Esophagus muscularis mucosa (tissue), 4 donors: ENCODE measurements around the gene PFDN5. TPM values are rescaled to one million over a fixed set of nuclear protein-coding genes. Genes with fewer than 3 reads are reported as not detected.

Experiments
- DNase-seq: peaks from one replicate; pipeline ENCODE4 v3.0.0-alpha.2; 2017; ENCODE audit errors: extremely low spot score
- H3K27ac ChIP-seq, 4 donors: fragments of 200-600 bp; sonication (generic); replicated peaks in 1 of 4; 1 replicate in 3 of 4; 2 replicates in 1 of 4; pipeline ENCODE4 v1.5.1; 2016 to 2019; ENCODE audit warnings: mild to moderate bottlenecking in 1 of 4
- H3K27me3 ChIP-seq, 4 donors: fragments of 200-600 bp; sonication (generic); one replicate each; pipeline versions ENCODE4 v1.5.1 to v1.6.0; 2016 to 2019
- H3K36me3 ChIP-seq, 4 donors: fragments of 200-600 bp; sonication (generic); one replicate each; pipeline ENCODE4 v1.5.1; 2016 to 2019
- H3K4me1 ChIP-seq, 4 donors: fragments of 200-600 bp; sonication (generic); one replicate each; pipeline ENCODE4 v1.5.1; 2016 to 2019
- H3K4me3 ChIP-seq, 4 donors: fragments of 200-600 bp; sonication (generic); 1 replicate in 2 of 4; 2 replicates in 2 of 4; pipeline ENCODE4 v1.5.1; 2016 to 2019; ENCODE audit warnings: mild to moderate bottlenecking in 4 of 4, moderate library complexity in 1 of 4
- H3K9me3 ChIP-seq, 4 donors: fragments of 200-600 bp; sonication (generic); 1 replicate in 3 of 4; 2 replicates in 1 of 4; pipeline ENCODE4 v1.5.1; 2016 to 2019
- EP300 ChIP-seq: sonication (generic); formaldehyde crosslinking; IDR thresholded peaks from one replicate; pipeline ENCODE4 v1.6.1; 2017; ENCODE audit warnings: antibody characterized with exemption
- POLR2A ChIP-seq: fragments of 450-650 bp; IDR thresholded peaks from one replicate; pipeline ENCODE4 v1.6.1; 2017; ENCODE audit warnings: antibody characterized with exemption, moderate library complexity, mild to moderate bottlenecking, low read depth
- POLR2AphosphoS5 ChIP-seq, 2 donors: sonication (generic); formaldehyde crosslinking; IDR thresholded peaks; one replicate each; pipeline ENCODE4 v1.6.1; 2017; ENCODE audit warnings: antibody characterized with exemption in 2 of 2
- WGBS: methylation state at CpG from one replicate; pipeline ENCODE4 v1.1.5; 2018; 5-methylcytosine and 5-hydroxymethylcytosine counted together
- intact Hi-C: fragments of 100-400 bp; cut with DNase I; formaldehyde crosslinking; loops from one replicate; pipeline ENCODE4 v1.15.1; 2023
- total RNA-seq, 4 donors: library from RNA; depleted of rRNA; stranded (reverse); fragments of >200 nt; gene quantifications; one replicate each; pipeline versions ENCODE4 v1.1.0 to v1.2.1, GENCODE V29; 2016
- TF ChIP-seq, protein P1 (sequence below), 3 experiments: fragments of 200-600 bp in 2 of 3; fragments of 450-650 bp in 1 of 3; sonication (generic) in 2 of 3; IDR thresholded peaks; one replicate each; pipeline ENCODE4 v1.5.1; 2017 to 2019; ENCODE audit warnings: antibody characterized with exemption in 3 of 3, mild to moderate bottlenecking in 2 of 3, moderate library complexity in 1 of 3

The PFDN5 gene
- total RNA-seq, 4 donors from 2014 or later = 446 to 812 (median 631) TPM

GRCh38 chr12:53338916-53339315, 43.6 kb downstream of the PFDN5 start:
- Histone ChIP-seq H3K27me3 (peaks cover 0 to 53% (median 14%) of the 10 kb centered on the region in 4 donors), H3K27ac (no peak overlapping the region), H3K4me3 (no peak overlapping the region), H3K4me1 (peaks cover 0 to 2% (median 0%) of the 10 kb centered on the region in 4 donors), H3K36me3 (no peaks in the 10 kb centered on the region), H3K9me3 (no peaks in the 10 kb centered on the region)
- no peak for DNase-seq
- WGBS = 66% methylated on average over 4 of the region's 6 CpGs
- intact Hi-C loops = no loop called here
- TF ChIP-seq EP300 (no peak), POLR2AphosphoS5 (IDR thresholded peaks at IDR 0.05) (no peak), POLR2A (no peak)
- TF ChIP-seq, protein P1, sequence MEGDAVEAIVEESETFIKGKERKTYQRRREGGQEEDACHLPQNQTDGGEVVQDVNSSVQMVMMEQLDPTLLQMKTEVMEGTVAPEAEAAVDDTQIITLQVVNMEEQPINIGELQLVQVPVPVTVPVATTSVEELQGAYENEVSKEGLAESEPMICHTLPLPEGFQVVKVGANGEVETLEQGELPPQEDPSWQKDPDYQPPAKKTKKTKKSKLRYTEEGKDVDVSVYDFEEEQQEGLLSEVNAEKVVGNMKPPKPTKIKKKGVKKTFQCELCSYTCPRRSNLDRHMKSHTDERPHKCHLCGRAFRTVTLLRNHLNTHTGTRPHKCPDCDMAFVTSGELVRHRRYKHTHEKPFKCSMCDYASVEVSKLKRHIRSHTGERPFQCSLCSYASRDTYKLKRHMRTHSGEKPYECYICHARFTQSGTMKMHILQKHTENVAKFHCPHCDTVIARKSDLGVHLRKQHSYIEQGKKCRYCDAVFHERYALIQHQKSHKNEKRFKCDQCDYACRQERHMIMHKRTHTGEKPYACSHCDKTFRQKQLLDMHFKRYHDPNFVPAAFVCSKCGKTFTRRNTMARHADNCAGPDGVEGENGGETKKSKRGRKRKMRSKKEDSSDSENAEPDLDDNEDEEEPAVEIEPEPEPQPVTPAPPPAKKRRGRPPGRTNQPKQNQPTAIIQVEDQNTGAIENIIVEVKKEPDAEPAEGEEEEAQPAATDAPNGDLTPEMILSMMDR (IDR thresholded peaks at IDR 0.05) = no peak

GRCh38 chr12:53340398-53340797, 45.1 kb downstream of the PFDN5 start:
- DNase-seq = no peak
- Histone ChIP-seq H3K27me3 (peaks cover 0 to 38% (median 14%) of the 10 kb centered on the region in 4 donors), H3K27ac (no peak overlapping the region), H3K4me3 (no peak overlapping the region), H3K4me1 (peaks cover 6 to 16% (median 9%) of the 10 kb centered on the region in 4 donors), H3K36me3 (no peaks in the 10 kb centered on the region), H3K9me3 (no peaks in the 10 kb centered on the region)
- TF ChIP-seq EP300 (no peak), POLR2A (no peak), POLR2AphosphoS5 (IDR thresholded peaks at IDR 0.05) (no peak)
- TF ChIP-seq, protein P1 (IDR thresholded peaks at IDR 0.05) = no peak
- 75% methylated on average over 9 of the region's 9 CpGs for WGBS
- intact Hi-C loops = no loop called here

DNA sequence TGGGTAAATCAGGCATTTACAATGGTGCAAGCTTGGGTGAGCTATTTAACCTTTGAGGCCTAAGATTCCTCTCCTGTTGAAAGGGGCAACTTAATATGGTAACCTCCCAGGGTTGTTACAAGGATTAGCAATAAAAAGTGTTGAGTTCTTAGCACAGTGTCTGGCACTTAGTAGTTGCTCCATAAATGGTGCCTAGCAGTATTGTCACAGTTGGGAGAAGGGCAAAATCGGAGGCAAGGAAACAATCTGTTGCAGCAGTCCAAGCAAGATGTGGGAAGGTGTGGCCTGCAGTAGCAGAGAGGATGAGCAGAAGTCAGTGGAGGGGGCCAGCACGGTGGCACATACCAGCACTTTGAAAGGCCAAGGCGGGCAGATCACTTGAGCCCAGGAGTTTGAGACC, 48.1 kb downstream of the PFDN5 start:
- Histone ChIP-seq H3K4me1 (peaks cover 11 to 23% (median 18%) of the 10 kb centered on the region in 4 donors), H3K4me3 (no peak overlapping the region), H3K36me3 (no peaks in the 10 kb centered on the region), H3K9me3 (no peaks in the 10 kb centered on the region), H3K27ac (no peak overlapping the region), H3K27me3 (peaks cover 0 to 7% (median 2%) of the 10 kb centered on the region in 4 donors)
- DNase-seq = no peak
- WGBS = 64% methylated on average over 3 of the region's 3 CpGs
- intact Hi-C loops = no loop called here
- TF ChIP-seq POLR2AphosphoS5 (IDR thresholded peaks at IDR 0.05) (no peak), POLR2A (no peak), EP300 (no peak)
- TF ChIP-seq, protein P1 (IDR thresholded peaks at IDR 0.05) = no peak

GRCh38 chr12:53343969-53344368, 48.6 kb downstream of the PFDN5 start:
- Histone ChIP-seq H3K4me3 (peak overlapping the region in 3 of 4 donors; percentile 74 to 86 (median 81)), H3K27ac (peak overlapping the region in 3 of 4 donors; percentile 79 to 93 (median 83)), H3K4me1 (peaks cover 11 to 23% (median 18%) of the 10 kb centered on the region in 4 donors), H3K27me3 (peaks cover 0 to 2% (median 0%) of the 10 kb centered on the region in 4 donors), H3K36me3 (no peaks in the 10 kb centered on the region), H3K9me3 (no peaks in the 10 kb centered on the region)
- WGBS = 98% methylated on average over 4 of the region's 4 CpGs
- DNase-seq = no peak
- intact Hi-C loops = loop anchor here (2.0 kb wide), 1 partner anchor 17 kb away; no protein-coding TSS in a partner anchor
- no peak for TF ChIP-seq EP300
- no peak for TF ChIP-seq POLR2A

- H3K4me1 ChIP-seq = peaks cover 11 to 23% (median 18%) of the 10 kb centered on the region in 4 donors
- TF ChIP-seq, protein P1 (IDR thresholded peaks at IDR 0.05) = no peak
- peak overlapping the region; percentile 60 to 86 (median 78) for H3K4me3 ChIP-seq
- no peak for DNase-seq
- H3K27me3 ChIP-seq = no peaks in the 10 kb centered on the region
- WGBS = 10% methylated on average over 2 of the region's 19 CpGs
- H3K36me3 ChIP-seq = no peaks in the 10 kb centered on the region
- intact Hi-C loops = loop anchor here (2.0 kb wide), 1 partner anchor 18 kb away; no protein-coding TSS in a partner anchor
- no peaks in the 10 kb centered on the region for H3K9me3 ChIP-seq
- peak overlapping the region; percentile 79 to 93 (median 84) for H3K27ac ChIP-seq
These were observed 49.1 kb downstream of the PFDN5 start for GRCh38 chr12:53344487-53344823.
